ENCODE results near the gene BRK1.
"Not testable (repeated sequence)": the region's sequence is repeated elsewhere in the genome, so short reads cannot be mapped to it uniquely, and the experiment has no call there.

Gene BRK1

GRCh38 chr3:10140996-10141546, 25.6 kb downstream of the BRK1 start:
- DNase-seq = peak in 3 of 42 donors; percentile 6 to 11 (median 10)
- intact Hi-C loops (cut with DNase I) = no loop called here

GRCh38 chr3:10142707-10143560, 27.5 kb downstream of the BRK1 start:
- intact Hi-C loops (cut with DNase I) = no loop called here

GRCh38 chr3:10145685-10146084, 30.2 kb downstream of the BRK1 start:
- no peak for DNase-seq
- intact Hi-C loops (cut with DNase I) = no loop called here

More at GRCh38 chr3:10142707-10143560, 27.5 kb downstream of the BRK1 start:
- DNase-seq = no peak

GRCh38 chr3:10149226-10149625, 33.8 kb downstream of the BRK1 start:
- intact Hi-C loops (cut with DNase I) = no loop called here
- DNase-seq = no peak

- DNase-seq = no peak
- intact Hi-C loops (cut with DNase I) = no loop called here
Measured at GRCh38 chr3:10150987-10151386, 35.5 kb downstream of the BRK1 start.

- intact Hi-C loops (cut with DNase I) = no loop called here
- DNase-seq = no peak
Measured at GRCh38 chr3:10154335-10155122, 39.1 kb downstream of the BRK1 start.

GRCh38 chr3:10155123-10155472, 39.6 kb downstream of the BRK1 start:
- intact Hi-C loops (cut with DNase I) = no loop called here
- no peak for DNase-seq

GRCh38 chr3:10155658-10156057, 40.2 kb downstream of the BRK1 start:
- intact Hi-C loops (cut with DNase I) = no loop called here
- DNase-seq = no peak

- intact Hi-C loops (cut with DNase I) = no loop called here
- DNase-seq = no peak
Measured at GRCh38 chr3:10157031-10157430, 41.6 kb downstream of the BRK1 start.

- DNase-seq; intact Hi-C loops (cut with DNase I): not testable (repeated sequence)
Measured at GRCh38 chr3:10158555-10158954, 43.1 kb downstream of the BRK1 start.

- DNase-seq = no peak
- intact Hi-C loops (cut with DNase I) = no loop called here
Measured at GRCh38 chr3:10160346-10160745, 44.9 kb downstream of the BRK1 start.

- intact Hi-C loops (cut with DNase I) = no loop called here
- DNase-seq = no peak
Measured at GRCh38 chr3:10160925-10161324, 45.5 kb downstream of the BRK1 start.

GRCh38 chr3:10162185-10162584, 46.7 kb downstream of the BRK1 start:
- no peak for DNase-seq
- intact Hi-C loops (cut with DNase I) = no loop called here

GRCh38 chr3:10164201-10164545, 48.7 kb downstream of the BRK1 start:
- DNase-seq; intact Hi-C loops (cut with DNase I): not testable (repeated sequence)

- DNase-seq = peak; percentile 18 to 88 (median 72)
- intact Hi-C loops (cut with DNase I) = no loop called here
Measured at GRCh38 chr3:10164546-10165393, 49.3 kb downstream of the BRK1 start, which contains the start of gene IRAK2. TSS of gene IRAK2 (plus strand) at chr3:10164919. CDS start at chr3:10164955, 36 bp downstream.

GRCh38 chr3:10166213-10166604, 50.7 kb downstream of the BRK1 start:
- intact Hi-C loops (cut with DNase I) = no loop called here
- no peak for DNase-seq

GRCh38 chr3:10169000-10169496, 53.6 kb downstream of the BRK1 start:
- DNase-seq = no peak
- intact Hi-C loops (cut with DNase I) = no loop called here

GRCh38 chr3:10170915-10171478, 55.5 kb downstream of the BRK1 start:
- intact Hi-C loops (cut with DNase I) = loop anchor here (10.0 kb wide), 1 partner anchor 54 kb away; no protein-coding TSS in a partner anchor
- DNase-seq = no peak
